ENCODE data around the gene DIS3L2. TPM values are rescaled to one million over a fixed set of nuclear protein-coding genes. Genes with fewer than 3 reads are reported as not detected.

The DIS3L2 gene
- total and polyA plus RNA-seq, 7 donors: 10.7 to 20.8 (median 16.0) TPM

GRCh38 chr2:231960810-231961348, 634 bp upstream of the DIS3L2 start:
- no peaks in the 10 kb centered on the region for H3K27me3 ChIP-seq (ENCODE audit: insufficient read depth in 3 of 3, low read length in 2 of 3)
- H3K36me3 ChIP-seq (ENCODE audit: insufficient read depth in 1 of 2, low read depth in 1 of 2): no peaks in the 10 kb centered on the region
- H3K27ac ChIP-seq: peak overlapping the region; percentile 96
- peak overlapping the region; percentile 99 for H3K4me3 ChIP-seq
- intact Hi-C loops (cut with DNase I): no loop called here
- DNase-seq (no peak), ATAC-seq (peak in 1 of 4 donors; percentile 43)
- no peaks in the 10 kb centered on the region for H3K4me1 ChIP-seq
- H3K9me3 ChIP-seq: no peaks in the 10 kb centered on the region
- WGBS, 3 donors: 48 to 54% (median 51%) methylated on average over 18 of the region's 18 CpGs
- no peak for TF ChIP-seq CTCF (IDR thresholded peaks at IDR 0.05)

GRCh38 chr2:231965102-231965501, 3.6 kb downstream of the DIS3L2 start:
- no peak for TF ChIP-seq CTCF (IDR thresholded peaks at IDR 0.05)
- 64 to 66% (median 65%) methylated on average over 1 of the region's 1 CpG for WGBS, 3 donors
- no peak for ATAC-seq
- Histone ChIP-seq H3K27ac (no peak overlapping the region), H3K4me3 (no peak overlapping the region), H3K9me3 (no peaks in the 10 kb centered on the region), H3K4me1 (no peaks in the 10 kb centered on the region), H3K36me3 (ENCODE audit: insufficient read depth in 1 of 2, low read depth in 1 of 2) (no peaks in the 10 kb centered on the region), H3K27me3 (ENCODE audit: insufficient read depth in 3 of 3, low read length in 2 of 3) (no peaks in the 10 kb centered on the region)
- no peak for DNase-seq
- intact Hi-C loops (cut with DNase I): no loop called here

GRCh38 chr2:231966886-231967285, 5.4 kb downstream of the DIS3L2 start:
- H3K36me3 ChIP-seq (ENCODE audit: insufficient read depth in 1 of 2, low read depth in 1 of 2): no peaks in the 10 kb centered on the region
- no peak for DNase-seq
- 63 to 71% (median 68%) methylated on average over 4 of the region's 4 CpGs for WGBS, 3 donors
- H3K27ac ChIP-seq: no peak overlapping the region
- intact Hi-C loops (cut with DNase I): no loop called here
- H3K4me1 ChIP-seq: no peaks in the 10 kb centered on the region
- H3K4me3 ChIP-seq: no peak overlapping the region
- H3K9me3 ChIP-seq: no peaks in the 10 kb centered on the region
- H3K27me3 ChIP-seq (ENCODE audit: insufficient read depth in 3 of 3, low read length in 2 of 3): no peaks in the 10 kb centered on the region
- no peak for TF ChIP-seq CTCF (IDR thresholded peaks at IDR 0.05)
- ATAC-seq: no peak

GRCh38 chr2:231968820-231969219, 7.3 kb downstream of the DIS3L2 start:
- 88 to 94% (median 90%) methylated on average over 6 of the region's 6 CpGs for WGBS, 3 donors
- Histone ChIP-seq H3K4me3 (no peak overlapping the region), H3K27me3 (ENCODE audit: insufficient read depth in 3 of 3, low read length in 2 of 3) (no peaks in the 10 kb centered on the region), H3K4me1 (no peaks in the 10 kb centered on the region), H3K27ac (no peak overlapping the region), H3K9me3 (no peaks in the 10 kb centered on the region), H3K36me3 (ENCODE audit: insufficient read depth in 1 of 2, low read depth in 1 of 2) (peaks cover 0 to 11% of the 10 kb centered on the region in 2 donors)
- ATAC-seq (no peak), DNase-seq (no peak)
- no peak for TF ChIP-seq CTCF (IDR thresholded peaks at IDR 0.05)
- intact Hi-C loops (cut with DNase I): no loop called here

GRCh38 chr2:231970461-231970860, 8.9 kb downstream of the DIS3L2 start:
- Histone ChIP-seq H3K27me3 (ENCODE audit: insufficient read depth in 3 of 3, low read length in 2 of 3) (no peaks in the 10 kb centered on the region), H3K36me3 (ENCODE audit: insufficient read depth in 1 of 2, low read depth in 1 of 2) (peaks cover 0 to 11% of the 10 kb centered on the region in 2 donors), H3K4me3 (no peak overlapping the region), H3K27ac (no peak overlapping the region), H3K9me3 (no peaks in the 10 kb centered on the region), H3K4me1 (no peaks in the 10 kb centered on the region)
- 94 to 95% (median 95%) methylated on average over 3 of the region's 3 CpGs for WGBS, 3 donors
- no peak for TF ChIP-seq CTCF (IDR thresholded peaks at IDR 0.05)
- DNase-seq (no peak), ATAC-seq (no peak)
- intact Hi-C loops (cut with DNase I): no loop called here
